Endothelial cell of umbilical vein (primary cell): ENCODE data around the gene STK17A. TPM values are rescaled to one million over a fixed set of nuclear protein-coding genes. Genes with fewer than 3 reads are reported as not detected.

Experiments used
- polyA plus RNA-seq, 4 experiments: library from polyadenylated mRNA; depleted of rRNA in 3 of 4; stranded (reverse) in 3 of 4; unstranded in 1 of 4; fragments of >200 nt; gene quantifications; 2 replicates each; pipeline versions ENCODE4 v1.2.1 to v1.2.3, GENCODE V29; 2011 to 2012; ENCODE audit warnings: missing spikeins in 1 of 4
- total RNA-seq: library from RNA; stranded (reverse); gene quantifications from 2 replicates; pipeline ENCODE4 v1.2.3, GENCODE V29; 2021

The STK17A gene
- total and polyA plus RNA-seq, 2 donors (not counting 3 experiments of a cell fraction or from before 2014, with no cell fraction given) = 11.7 to 58.8 TPM

Other genes starting within 250 kb of the STK17A start
- 55.1 and 58.0 TPM in 2 replicates for gene COA1, start 146.4 kb downstream of the STK17A start, total RNA-seq
- gene COA1, start 146.4 kb downstream of the STK17A start, polyA plus RNA-seq = 24.8 and 38.1 TPM in 2 replicates
- gene BLVRA, start 175.6 kb downstream of the STK17A start, total RNA-seq = 34.5 and 38.2 TPM in 2 replicates
- 15.8 and 24.0 TPM in 2 replicates for gene BLVRA, start 175.6 kb downstream of the STK17A start, polyA plus RNA-seq